ENCODE data around the gene PGM2L1. TPM values are rescaled to one million over a fixed set of nuclear protein-coding genes. Genes with fewer than 3 reads are reported as not detected.
A peak's percentile ranks its signal among the peaks of the same experiment; 100 is the strongest.
"Not testable (repeated sequence)": the region's sequence is repeated elsewhere in the genome, so short reads cannot be mapped to it uniquely, and the experiment has no call there.

Gene PGM2L1
- polyA plus RNA-seq, 1 donor, result 6.7 TPM

- H3K27me3 ChIP-seq (ENCODE audit: control insufficient read depth, insufficient read depth, low read length), result no peaks in the 10 kb centered on the region
- no peak overlapping the region for H3K4me3 ChIP-seq (ENCODE audit: low read length)
- no peaks in the 10 kb centered on the region for H3K4me1 ChIP-seq (ENCODE audit: control insufficient read depth, insufficient read depth, low read length)
- WGBS (ENCODE audit: insufficient coverage, low lambda C conversion rate), result no CpG with 5 or more reads among the region's 1 CpG
- no peaks in the 10 kb centered on the region for H3K36me3 ChIP-seq (ENCODE audit: control insufficient read depth, insufficient read depth, low read length)
- DNase-seq, result no peak
- H3K27ac ChIP-seq (ENCODE audit: low read length), result no peak overlapping the region
- no peaks in the 10 kb centered on the region for H3K9me3 ChIP-seq (ENCODE audit: control insufficient read depth, low read depth, low read length)
These were observed 56.3 kb downstream of the PGM2L1 start for GRCh38 chr11:74341921-74342320.

DNA sequence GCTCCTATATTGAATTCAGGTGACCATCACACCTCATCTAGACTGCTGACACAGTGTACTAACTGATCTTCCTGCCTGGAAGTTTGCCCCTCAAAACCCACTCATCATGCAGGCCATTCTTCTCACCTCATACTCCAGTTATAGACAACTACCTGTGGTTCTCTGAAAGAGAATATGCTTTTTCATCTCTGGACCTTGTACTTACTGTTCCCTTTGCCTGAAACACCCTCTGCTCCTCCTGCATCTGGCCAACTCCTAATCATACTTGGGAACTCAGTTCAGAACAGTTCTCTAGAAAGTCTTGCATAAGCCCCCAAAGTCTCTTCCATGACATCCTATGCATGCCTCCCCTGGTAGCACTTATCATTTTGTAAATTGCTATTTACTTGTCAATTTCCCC, 58.6 kb downstream of the PGM2L1 start:
- Histone ChIP-seq H3K27me3 (ENCODE audit: control insufficient read depth, insufficient read depth, low read length) (no peaks in the 10 kb centered on the region), H3K4me3 (ENCODE audit: low read length) (no peak overlapping the region), H3K36me3 (ENCODE audit: control insufficient read depth, insufficient read depth, low read length) (no peaks in the 10 kb centered on the region), H3K27ac (ENCODE audit: low read length) (no peak overlapping the region), H3K4me1 (ENCODE audit: control insufficient read depth, insufficient read depth, low read length) (no peaks in the 10 kb centered on the region), H3K9me3 (ENCODE audit: control insufficient read depth, low read depth, low read length) (no peaks in the 10 kb centered on the region)
- DNase-seq, result no peak

DNA sequence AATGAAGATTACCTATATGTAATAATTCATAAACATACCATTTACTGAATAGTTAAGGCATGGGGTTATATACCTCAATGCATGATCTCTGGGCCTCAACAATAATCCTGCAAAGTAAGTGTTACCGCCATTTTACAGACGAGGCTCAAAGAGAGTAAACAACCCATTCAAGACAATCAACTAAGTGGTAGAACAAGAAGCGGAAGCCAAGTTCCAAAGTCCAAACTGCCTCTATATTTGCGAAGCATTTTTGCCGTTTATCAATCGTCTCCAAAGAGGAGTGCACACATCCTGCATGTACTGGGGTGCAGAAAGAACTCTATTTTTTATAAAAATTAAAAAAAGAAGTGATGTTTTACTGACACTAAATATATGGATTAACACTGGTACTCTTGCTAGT, 59.3 kb downstream of the PGM2L1 start:
- no peaks in the 10 kb centered on the region for H3K9me3 ChIP-seq (ENCODE audit: control insufficient read depth, low read depth, low read length)
- DNase-seq, result peak; percentile 16 to 62
- no peak overlapping the region for H3K27ac ChIP-seq (ENCODE audit: low read length)
- WGBS (ENCODE audit: insufficient coverage, low lambda C conversion rate), result 0% methylated on average over 1 of the region's 6 CpGs
- H3K27me3 ChIP-seq (ENCODE audit: control insufficient read depth, insufficient read depth, low read length), result no peaks in the 10 kb centered on the region
- H3K36me3 ChIP-seq (ENCODE audit: control insufficient read depth, insufficient read depth, low read length), result no peaks in the 10 kb centered on the region
- H3K4me3 ChIP-seq (ENCODE audit: low read length), result no peak overlapping the region
- no peaks in the 10 kb centered on the region for H3K4me1 ChIP-seq (ENCODE audit: control insufficient read depth, insufficient read depth, low read length)

- H3K4me1 ChIP-seq (ENCODE audit: control insufficient read depth, insufficient read depth, low read length), result no peaks in the 10 kb centered on the region
- no peak for DNase-seq
- WGBS (ENCODE audit: insufficient coverage, low lambda C conversion rate), result no CpG with 5 or more reads among the region's 1 CpG
- H3K9me3 ChIP-seq (ENCODE audit: control insufficient read depth, low read depth, low read length), result peaks cover 2% of the 10 kb centered on the region
- H3K27ac ChIP-seq (ENCODE audit: low read length), result no peak overlapping the region
- H3K4me3 ChIP-seq (ENCODE audit: low read length), result no peak overlapping the region
- no peaks in the 10 kb centered on the region for H3K27me3 ChIP-seq (ENCODE audit: control insufficient read depth, insufficient read depth, low read length)
- no peaks in the 10 kb centered on the region for H3K36me3 ChIP-seq (ENCODE audit: control insufficient read depth, insufficient read depth, low read length)
These were observed 65.0 kb downstream of the PGM2L1 start for GRCh38 chr11:74333193-74333592.

- DNase-seq, result peak in 1 of 2 donors; percentile 47
- H3K36me3 ChIP-seq (ENCODE audit: control insufficient read depth, insufficient read depth, low read length), result no peaks in the 10 kb centered on the region
- peaks cover 9% of the 10 kb centered on the region for H3K9me3 ChIP-seq (ENCODE audit: control insufficient read depth, low read depth, low read length)
- no peaks in the 10 kb centered on the region for H3K27me3 ChIP-seq (ENCODE audit: control insufficient read depth, insufficient read depth, low read length)
- H3K4me1 ChIP-seq (ENCODE audit: control insufficient read depth, insufficient read depth, low read length), result no peaks in the 10 kb centered on the region
- WGBS (ENCODE audit: insufficient coverage, low lambda C conversion rate), result 63% methylated on average over 1 of the region's 1 CpG
- H3K4me3 ChIP-seq (ENCODE audit: low read length), result no peak overlapping the region
- H3K27ac ChIP-seq (ENCODE audit: low read length), result no peak overlapping the region
These were observed 65.9 kb downstream of the PGM2L1 start for GRCh38 chr11:74332291-74332690.

- DNase-seq; H3K4me1 ChIP-seq (ENCODE audit: control insufficient read depth, insufficient read depth, low read length); H3K4me3 ChIP-seq (ENCODE audit: low read length); H3K9me3 ChIP-seq (ENCODE audit: control insufficient read depth, low read depth, low read length); H3K36me3 ChIP-seq (ENCODE audit: control insufficient read depth, insufficient read depth, low read length); H3K27ac ChIP-seq (ENCODE audit: low read length); H3K27me3 ChIP-seq (ENCODE audit: control insufficient read depth, insufficient read depth, low read length): not testable (repeated sequence)
- no CpG with 5 or more reads among the region's 6 CpGs for WGBS (ENCODE audit: insufficient coverage, low lambda C conversion rate)
These were observed 67.2 kb downstream of the PGM2L1 start for GRCh38 chr11:74331000-74331399.

- H3K27ac ChIP-seq (ENCODE audit: low read length), result no peak overlapping the region
- H3K9me3 ChIP-seq (ENCODE audit: control insufficient read depth, low read depth, low read length), result peaks cover 9% of the 10 kb centered on the region
- no peaks in the 10 kb centered on the region for H3K27me3 ChIP-seq (ENCODE audit: control insufficient read depth, insufficient read depth, low read length)
- DNase-seq, result no peak
- H3K36me3 ChIP-seq (ENCODE audit: control insufficient read depth, insufficient read depth, low read length), result no peaks in the 10 kb centered on the region
- H3K4me3 ChIP-seq (ENCODE audit: low read length), result no peak overlapping the region
- peaks cover 8% of the 10 kb centered on the region for H3K4me1 ChIP-seq (ENCODE audit: control insufficient read depth, insufficient read depth, low read length)
These were observed 68.0 kb downstream of the PGM2L1 start for GRCh38 chr11:74330075-74330858.

DNA sequence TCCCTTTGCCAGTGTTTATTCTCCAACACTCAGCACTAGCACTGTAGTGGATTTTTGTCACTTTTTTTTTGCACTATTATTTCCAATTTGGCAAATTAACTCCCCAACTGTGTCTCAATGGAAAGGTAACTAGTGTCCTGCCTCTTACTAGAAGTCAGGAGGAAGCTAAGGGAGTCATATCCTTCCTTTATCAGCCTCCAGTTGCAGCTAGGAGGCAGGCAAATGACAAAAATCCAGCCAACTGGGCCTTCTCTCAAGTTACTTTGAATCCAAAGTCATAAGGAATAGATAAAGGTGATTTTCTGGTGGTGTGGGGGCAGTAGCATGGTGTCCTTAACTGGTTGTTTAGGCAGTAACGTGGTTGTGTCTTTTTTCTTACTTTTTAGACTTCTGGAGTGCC, 71.2 kb downstream of the PGM2L1 start:
- Histone ChIP-seq H3K4me1 (ENCODE audit: control insufficient read depth, insufficient read depth, low read length) (peaks cover 8% of the 10 kb centered on the region), H3K36me3 (ENCODE audit: control insufficient read depth, insufficient read depth, low read length) (no peaks in the 10 kb centered on the region), H3K4me3 (ENCODE audit: low read length) (no peak overlapping the region), H3K27me3 (ENCODE audit: control insufficient read depth, insufficient read depth, low read length) (no peaks in the 10 kb centered on the region), H3K9me3 (ENCODE audit: control insufficient read depth, low read depth, low read length) (peaks cover 9% of the 10 kb centered on the region), H3K27ac (ENCODE audit: low read length) (no peak overlapping the region)
- no peak for DNase-seq
- WGBS (ENCODE audit: insufficient coverage, low lambda C conversion rate), result no CpG with 5 or more reads among the region's 1 CpG

GRCh38 chr11:74326665-74327064, 71.6 kb downstream of the PGM2L1 start:
- peaks cover 8% of the 10 kb centered on the region for H3K4me1 ChIP-seq (ENCODE audit: control insufficient read depth, insufficient read depth, low read length)
- H3K9me3 ChIP-seq (ENCODE audit: control insufficient read depth, low read depth, low read length), result peaks cover 9% of the 10 kb centered on the region
- no peaks in the 10 kb centered on the region for H3K36me3 ChIP-seq (ENCODE audit: control insufficient read depth, insufficient read depth, low read length)
- no peak overlapping the region for H3K4me3 ChIP-seq (ENCODE audit: low read length)
- DNase-seq, result no peak
- H3K27me3 ChIP-seq (ENCODE audit: control insufficient read depth, insufficient read depth, low read length), result no peaks in the 10 kb centered on the region
- no CpG with 5 or more reads among the region's 5 CpGs for WGBS (ENCODE audit: insufficient coverage, low lambda C conversion rate)
- no peak overlapping the region for H3K27ac ChIP-seq (ENCODE audit: low read length)

GRCh38 chr11:74325649-74326645, 72.3 kb downstream of the PGM2L1 start:
- no peak overlapping the region for H3K4me3 ChIP-seq (ENCODE audit: low read length)
- H3K4me1 ChIP-seq (ENCODE audit: control insufficient read depth, insufficient read depth, low read length), result peaks cover 8% of the 10 kb centered on the region
- H3K27ac ChIP-seq (ENCODE audit: low read length), result no peak overlapping the region
- H3K27me3 ChIP-seq (ENCODE audit: control insufficient read depth, insufficient read depth, low read length), result no peaks in the 10 kb centered on the region
- peak; percentile 24 to 46 for DNase-seq
- peaks cover 9% of the 10 kb centered on the region for H3K9me3 ChIP-seq (ENCODE audit: control insufficient read depth, low read depth, low read length)
- WGBS (ENCODE audit: insufficient coverage, low lambda C conversion rate), result 38% methylated on average over 1 of the region's 7 CpGs
- H3K36me3 ChIP-seq (ENCODE audit: control insufficient read depth, insufficient read depth, low read length), result no peaks in the 10 kb centered on the region
